Endothelial cell of umbilical vein (primary cell): ENCODE data around the gene TENM4. TPM values are rescaled to one million over a fixed set of nuclear protein-coding genes. Genes with fewer than 3 reads are reported as not detected.

Experiments
- BruUV-seq: library from RNA; stranded (reverse); fragments of 400-500 nt; replicated peaks from 2 replicates; lab custom pipeline; 2021; lab: Mats Ljungman, UMichigan
- CTCF ChIA-PET: fragments of 300-600, 350-600 bp; sonication (Branson Sonifier 250); formaldehyde crosslinking; loops from one replicate; lab custom pipeline; 2021; ENCODE audit warnings: antibody characterized with exemption, inconsistent platforms; lab: Charles Lee
- POLR2A ChIA-PET: fragments of 300-600, 350-600 bp; sonication (Branson Sonifier 250); formaldehyde crosslinking; loops from one replicate; lab custom pipeline; 2021; ENCODE audit warnings: antibody characterized with exemption, inconsistent platforms; lab: Charles Lee
- DNase-seq: peaks from one replicate; pipeline ENCODE4 v3.0.0-alpha.2; 2011; ENCODE audit warnings: low read depth, low spot score
- FAIRE-seq: peaks from 2 replicates; lab custom pipeline; 2011; peaks lifted over from hg19 to GRCh38; lab: Jason Lieb, UNC
- H2AFZ ChIP-seq: 2 replicates; pipeline ENCODE4 v1.6.0; 2012; ENCODE audit warnings: low read depth, low read length, control low read depth, inconsistent platforms
- H3K27ac ChIP-seq: 2 replicates; pipeline ENCODE4 v1.5.1; 2011; ENCODE audit warnings: low read depth, mild to moderate bottlenecking, control low read depth, low read length, moderate library complexity; ENCODE audit not compliant: insufficient read depth
- H3K27me3 ChIP-seq, 2 experiments: 2 replicates each; pipeline versions ENCODE4 v1.6.0 to v1.6.1; 2011; ENCODE audit warnings: low read length in 2 of 2, mixed read lengths in 1 of 2; ENCODE audit not compliant: control insufficient read depth in 2 of 2, insufficient read depth in 2 of 2
- H3K36me3 ChIP-seq, 2 experiments: 2 replicates in 1 of 2; 3 replicates in 1 of 2; pipeline ENCODE4 v1.5.1; 2011; ENCODE audit warnings: low read length in 2 of 2, mild to moderate bottlenecking in 1 of 2, moderate library complexity in 1 of 2; ENCODE audit not compliant: control insufficient read depth in 2 of 2, insufficient read depth in 2 of 2; ENCODE audit errors: extremely low read depth in 1 of 2
- H3K4me1 ChIP-seq: 3 replicates; pipeline ENCODE4 v1.5.1; 2011; ENCODE audit warnings: mild to moderate bottlenecking, low read length; ENCODE audit not compliant: control insufficient read depth, insufficient read depth; ENCODE audit errors: extremely low read depth
- H3K4me2 ChIP-seq: 2 replicates; pipeline ENCODE4 v1.6.1; 2011; ENCODE audit warnings: low read length, control low read depth, mixed read lengths; ENCODE audit not compliant: insufficient read depth
- H3K4me3 ChIP-seq, 3 experiments: fragments of 200-600 bp in 1 of 3; sonication (generic), shearing (Covaris generic) in 1 of 3; replicated peaks in 1 of 3; 2 replicates each; pipeline ENCODE4 v1.5.1; 2011 to 2016; ENCODE audit warnings: control low read depth in 3 of 3, low read length in 3 of 3, mild to moderate bottlenecking in 2 of 3, inconsistent platforms in 1 of 3, low read depth in 1 of 3, moderate library complexity in 1 of 3; ENCODE audit not compliant: insufficient read depth in 1 of 3
- H3K79me2 ChIP-seq: 2 replicates; pipeline ENCODE4 v1.6.0; 2012; ENCODE audit warnings: low read length, inconsistent platforms; ENCODE audit not compliant: control insufficient read depth, insufficient read depth
- H3K9ac ChIP-seq: replicated peaks from 2 replicates; pipeline ENCODE3; 2011; ENCODE audit warnings: low read length, control low read depth; ENCODE audit not compliant: insufficient read depth; ENCODE audit errors: extremely low read depth
- H3K9me1 ChIP-seq: replicated peaks from 3 replicates; pipeline ENCODE4 v1.6.0; 2011; ENCODE audit warnings: mild to moderate bottlenecking, low read length; ENCODE audit not compliant: control insufficient read depth, insufficient read depth; ENCODE audit errors: extremely low read depth
- H3K9me3 ChIP-seq: replicated peaks from 2 replicates; pipeline ENCODE4 v1.5.1; 2012; ENCODE audit warnings: low read length, inconsistent platforms; ENCODE audit not compliant: control insufficient read depth, insufficient read depth
- H4K20me1 ChIP-seq: replicated peaks from 2 replicates; pipeline ENCODE3; 2011; ENCODE audit warnings: mild to moderate bottlenecking, low read length; ENCODE audit not compliant: control insufficient read depth, insufficient read depth; ENCODE audit errors: extremely low read depth
- CTCF ChIP-seq, 2 donors: IDR thresholded peaks; 1 replicate in 1 of 2; 2 replicates in 1 of 2; pipeline ENCODE4 v1.5.1; 2011; ENCODE audit warnings: low read length in 2 of 2, mild to moderate bottlenecking in 2 of 2, moderate library complexity in 2 of 2, control low read depth in 1 of 2, inconsistent platforms in 1 of 2, low read depth in 1 of 2; ENCODE audit not compliant: insufficient read depth in 1 of 2; ENCODE audit errors: extremely low read depth in 1 of 2
- EZH2 ChIP-seq: IDR thresholded peaks from 2 replicates; pipeline ENCODE4 v1.6.1; 2012; ENCODE audit warnings: borderline replicate concordance, low read depth, mild to moderate bottlenecking, moderate library complexity, low read length, inconsistent platforms; ENCODE audit not compliant: severe bottlenecking
- FOS ChIP-seq: IDR thresholded peaks from 2 replicates; pipeline ENCODE4 v1.6.1; 2011; ENCODE audit warnings: mild to moderate bottlenecking, low read length, moderate library complexity, borderline replicate concordance; ENCODE audit not compliant: insufficient read depth
- GATA2 ChIP-seq: IDR thresholded peaks from 2 replicates; pipeline ENCODE4 v1.7.0; 2011; ENCODE audit warnings: low read depth, mild to moderate bottlenecking, moderate library complexity, mixed read lengths, low read length; ENCODE audit not compliant: insufficient read length, insufficient read depth
- JUN ChIP-seq: IDR thresholded peaks from 2 replicates; pipeline ENCODE4 v1.6.1; 2011; ENCODE audit warnings: borderline replicate concordance, low read depth; ENCODE audit not compliant: insufficient read length, insufficient read depth
- MAX ChIP-seq: IDR thresholded peaks from 2 replicates; pipeline ENCODE4 v1.6.1; 2011; ENCODE audit not compliant: insufficient read depth, insufficient read length
- MYC ChIP-seq: IDR thresholded peaks from one replicate; pipeline ENCODE4 v1.6.1; 2011; ENCODE audit warnings: mild to moderate bottlenecking, low read depth, low read length
- POLR2A ChIP-seq: IDR thresholded peaks from 2 replicates; pipeline ENCODE4 v1.6.1; 2012; ENCODE audit warnings: low read depth, mild to moderate bottlenecking, control low read depth, low read length
- POLR2AphosphoS5 ChIP-seq: IDR thresholded peaks from 2 replicates; pipeline ENCODE4 v1.6.1; 2012; ENCODE audit warnings: low read depth, mild to moderate bottlenecking, control low read depth, low read length, moderate library complexity; ENCODE audit not compliant: insufficient read depth
- dilution Hi-C: fragments of 300-500 bp; cut with MboI; formaldehyde crosslinking; loops from one replicate; pipeline ENCODE4 v1.15.0; 2019; ENCODE audit warnings: low sequenced_read_pairs; ENCODE audit not compliant: extremely low pct_ligation_motif_present
- intact Hi-C: fragments of 100-400 bp; cut with micrococcal nuclease; formaldehyde crosslinking; loops from one replicate; pipeline ENCODE4 v1.10.0; 2022
- polyA plus RNA-seq, 4 experiments: library from polyadenylated mRNA; depleted of rRNA in 3 of 4; stranded (reverse) in 3 of 4; unstranded in 1 of 4; fragments of >200 nt; gene quantifications; 2 replicates each; pipeline versions ENCODE4 v1.2.1 to v1.2.3, GENCODE V29; 2011 to 2012; ENCODE audit warnings: missing spikeins in 1 of 4
- total RNA-seq: library from RNA; stranded (reverse); gene quantifications from 2 replicates; pipeline ENCODE4 v1.2.3, GENCODE V29; 2021

Gene TENM4
- total and polyA plus RNA-seq, 2 donors (not counting 3 experiments of a cell fraction or from before 2014, with no cell fraction given): 0.06 to 0.27 TPM

- Histone ChIP-seq H3K79me2 (no peaks in the 10 kb centered on the region), H3K36me3 (no peaks in the 10 kb centered on the region), H3K4me2 (no peak overlapping the region), H3K4me3 (no peak overlapping the region), H3K4me1 (no peaks in the 10 kb centered on the region), H3K27ac (no peak overlapping the region), H3K9me1 (no peaks in the 10 kb centered on the region), H4K20me1 (no peaks in the 10 kb centered on the region), H3K9ac (no peak overlapping the region), H3K9me3 (no peaks in the 10 kb centered on the region), H3K27me3 (no peaks in the 10 kb centered on the region), H2AFZ (no peak overlapping the region)
- TF ChIP-seq POLR2A: no peak
- TF ChIP-seq MAX: no peak
- no peak for TF ChIP-seq FOS
- no peak for TF ChIP-seq CTCF (IDR thresholded peaks at IDR 0.05; ENCODE audit: extremely low read depth in 1 of 2, insufficient read depth in 1 of 2, low read depth in 1 of 2, low read length in 2 of 2)
- TF ChIP-seq GATA2: no peak
- TF ChIP-seq POLR2AphosphoS5: no peak
- TF ChIP-seq EZH2: no peak
- TF ChIP-seq MYC: no peak
- no peak for TF ChIP-seq JUN
- CTCF ChIA-PET: no interaction called here
- DNase-seq: no peak
- intact Hi-C loops: no loop called here
- no TSS peak for BruUV-seq
- POLR2A ChIA-PET: no interaction called here
- dilution Hi-C loops: no loop called here
- FAIRE-seq: no peak
Observed at GRCh38 chr11:78689585-78690153, 751.2 kb downstream of the TENM4 start.
